Left renal pelvis (tissue), 4 donors: ENCODE measurements around the gene DCK. TPM values are rescaled to one million over a fixed set of nuclear protein-coding genes. Genes with fewer than 3 reads are reported as not detected.
"Not testable (repeated sequence)": the region's sequence is repeated elsewhere in the genome, so short reads cannot be mapped to it uniquely, and the experiment has no call there.

ENCODE experiments used
- DNase-seq, 4 donors: peaks; one replicate each; pipeline ENCODE4 v3.0.0-alpha.2; 2013; ENCODE audit warnings: low read depth in 4 of 4, low spot score in 3 of 4
- polyA plus RNA-seq, 4 donors: library from polyadenylated mRNA; unstranded; fragments of 120-200 nt; gene quantifications; one replicate each; pipeline ENCODE4 v1.2.1, GENCODE V29; 2013; ENCODE audit not compliant: insufficient read length in 4 of 4

The DCK gene
- polyA plus RNA-seq, 4 donors = 33.8 to 45.6 (median 39.8) TPM

- DNase-seq = not testable (repeated sequence)
Observed at GRCh38 chr4:71059573-71059972, 66.1 kb downstream of the DCK start.

DNA sequence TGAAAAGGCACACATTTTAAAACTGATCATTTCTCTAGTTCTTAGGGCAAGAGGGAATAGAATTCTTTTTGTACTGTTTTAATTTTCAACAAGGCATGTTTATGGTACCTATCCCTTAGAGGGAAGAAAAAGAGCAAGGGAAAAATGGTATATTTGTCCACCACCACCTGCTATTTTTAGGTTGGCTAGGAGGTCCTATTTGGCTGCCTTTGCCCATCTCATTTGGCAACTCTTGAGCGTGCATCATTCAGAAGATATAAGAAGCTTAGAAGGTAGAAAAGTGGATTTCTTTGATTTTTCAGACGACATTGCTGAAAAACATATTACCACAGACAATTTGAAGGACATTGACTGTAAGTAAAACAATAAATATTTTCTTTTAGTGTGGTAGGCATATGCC is 69.0 kb downstream of the DCK start:
- no peak for DNase-seq

DNA sequence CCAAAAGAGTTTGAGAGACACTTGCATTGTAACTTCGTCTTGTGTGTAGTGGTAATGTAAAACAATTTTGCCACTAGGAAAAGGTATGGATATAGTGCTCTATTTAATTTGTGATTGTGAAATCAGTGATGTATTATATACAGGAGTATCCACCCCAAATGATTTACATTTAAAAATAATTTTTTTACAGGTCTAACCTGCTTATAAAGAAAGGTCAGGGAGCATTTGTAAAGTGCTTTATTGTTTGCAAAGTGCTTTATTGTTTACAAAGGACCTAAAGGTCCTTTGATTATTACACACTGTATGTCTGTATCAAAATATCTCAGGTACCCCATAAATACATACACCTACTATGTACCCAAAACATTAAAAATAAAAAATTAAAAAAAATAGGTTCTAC is 70.3 kb downstream of the DCK start:
- DNase-seq = no peak

- no peak for DNase-seq
Observed at GRCh38 chr4:71064521-71064920, 71.1 kb downstream of the DCK start.

DNA sequence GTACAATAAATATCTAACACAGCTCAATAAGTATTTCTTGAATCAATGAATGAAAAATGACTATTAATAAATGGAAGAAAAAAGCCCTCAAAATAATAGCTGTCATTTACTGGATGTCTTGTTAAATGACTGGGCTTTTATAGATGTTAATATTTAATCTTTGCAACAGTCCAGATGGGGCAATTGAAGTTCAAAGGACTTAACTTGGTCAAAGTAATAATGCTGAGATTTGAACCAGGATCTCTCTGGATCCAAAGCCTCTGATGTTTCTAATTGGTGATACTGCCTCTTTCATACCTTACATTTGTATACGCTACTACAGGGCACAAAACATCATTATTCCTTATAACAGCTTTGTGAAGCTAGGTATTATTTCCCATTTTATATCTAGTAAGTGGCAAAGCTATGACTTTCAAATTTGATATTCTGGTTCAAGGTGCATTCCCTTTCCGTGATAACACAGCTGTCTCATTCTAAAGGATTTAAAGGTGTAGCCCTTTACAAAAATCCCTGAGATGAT is 72.6 kb downstream of the DCK start:
- no peak for DNase-seq

GRCh38 chr4:71066737-71067716 is 73.6 kb downstream of the DCK start:
- DNase-seq = no peak

- DNase-seq = no peak
Observed at GRCh38 chr4:71069063-71069462, 75.6 kb downstream of the DCK start.

DNA sequence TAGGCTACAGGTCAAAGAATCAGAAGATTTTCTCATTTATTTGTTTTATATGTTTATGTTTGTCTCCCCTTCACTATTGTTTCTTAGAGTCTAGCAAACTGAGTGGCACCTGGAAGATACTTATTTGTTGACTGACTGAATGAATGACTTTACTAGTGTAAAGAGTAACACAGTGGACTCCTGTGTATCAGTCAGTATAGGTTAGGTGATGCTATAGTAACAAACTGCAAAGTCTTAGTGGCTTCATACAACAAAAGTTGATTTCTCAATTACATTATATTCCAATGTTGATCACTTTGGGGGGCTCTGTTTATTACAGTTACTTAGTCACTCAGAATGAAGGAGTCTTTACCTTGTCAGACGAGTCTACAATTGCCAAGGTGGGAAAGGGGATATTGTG is 76.6 kb downstream of the DCK start:
- no peak for DNase-seq

DNA sequence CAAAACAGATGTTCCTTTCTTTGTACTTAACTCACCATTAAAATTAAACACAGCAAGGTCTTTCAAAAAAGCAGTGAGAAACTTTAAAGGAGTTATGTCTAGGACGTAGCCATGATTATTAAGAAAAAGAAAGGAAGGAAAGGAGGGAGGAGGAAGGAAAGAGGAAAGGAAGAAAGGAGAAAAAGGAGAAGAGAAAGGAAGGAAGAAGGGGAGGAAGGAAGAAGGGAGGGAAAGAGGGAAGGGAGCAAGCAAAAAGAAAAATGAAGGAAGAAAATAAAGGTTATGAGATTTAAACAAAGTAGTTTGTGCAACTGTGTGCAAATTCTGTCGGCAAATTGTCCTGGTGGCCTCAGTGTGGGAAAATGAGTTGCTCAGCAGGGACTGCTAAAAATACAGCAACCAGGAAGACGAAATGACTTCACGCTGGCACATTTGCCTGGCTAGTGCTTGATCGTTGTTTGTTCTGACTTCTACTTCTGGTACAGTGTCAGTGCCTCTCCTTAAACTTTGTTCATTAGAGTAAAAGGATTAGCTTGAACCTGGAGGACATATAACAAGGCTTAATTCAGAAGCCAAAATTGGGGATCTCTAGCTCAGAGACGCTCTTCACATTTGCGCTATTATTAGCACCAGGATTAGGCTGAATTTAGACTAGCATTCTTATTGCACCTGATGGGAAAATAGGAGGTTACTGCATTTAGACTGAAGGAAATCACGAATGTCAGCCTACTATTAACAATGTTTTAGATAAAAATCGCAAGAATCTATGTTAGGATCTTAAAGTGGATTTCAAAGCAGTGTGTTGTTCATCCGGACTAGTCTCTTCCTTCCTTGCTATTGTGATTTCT is 81.2 kb downstream of the DCK start:
- DNase-seq = no peak

Other genes with a start within 250 kb of the DCK start
- 100 to 1,000 TPM in 3 of 4 donors, 10 to 100 TPM in 1; 92.0 to 140 (median 127) TPM for gene GRSF1, start 153.8 kb upstream of the DCK start, polyA plus RNA-seq
- gene MOB1B, start 91.3 kb upstream of the DCK start, polyA plus RNA-seq = 10 to 100 TPM; 22.4 to 49.7 (median 48.2) TPM